ENCODE results near the gene CSGALNACT2. TPM values are rescaled to one million over a fixed set of nuclear protein-coding genes. Genes with fewer than 3 reads are reported as not detected.

Gene CSGALNACT2
- total RNA-seq, 1 experiment from 2014 or later = 3.6 TPM

DNA sequence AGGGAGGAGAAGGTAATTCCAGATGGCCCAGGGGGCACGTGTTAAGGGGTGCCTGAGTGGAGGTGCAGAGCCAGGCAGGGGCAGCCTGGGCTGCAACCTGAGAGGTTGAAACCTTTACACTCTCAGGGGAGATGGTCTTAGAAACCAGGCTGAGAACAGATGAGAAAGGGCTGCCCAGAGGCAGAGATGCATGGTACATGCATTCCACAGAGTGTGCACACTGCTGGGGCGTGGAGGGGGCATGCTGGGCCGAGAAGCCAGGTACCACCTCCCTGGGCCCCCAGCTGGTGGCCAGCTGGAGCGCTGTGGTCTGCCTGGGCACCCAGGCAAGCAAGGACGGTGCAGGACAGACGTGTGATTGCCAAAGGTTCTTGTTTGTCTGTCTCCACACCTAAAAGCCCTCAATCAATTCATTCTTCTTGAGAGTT is 14.1 kb upstream of the CSGALNACT2 start:
- Histone ChIP-seq H4K20me1 (ENCODE audit: low read length) (no peaks in the 10 kb centered on the region), H3K9me2 (replicated peaks; ENCODE audit: low read length) (no peaks in the 10 kb centered on the region), H3K4me3 (ENCODE audit: low read length) (no peak overlapping the region), H3K36me3 (ENCODE audit: low read depth, low read length) (no peaks in the 10 kb centered on the region), H3K9me3 (ENCODE audit: low read length) (no peaks in the 10 kb centered on the region), H3F3A (ENCODE audit: low read length, unreplicated experiment) (no peaks in the 10 kb centered on the region), H3K79me2 (ENCODE audit: low read length) (no peaks in the 10 kb centered on the region), H2AFZ (ENCODE audit: low read length) (no peak overlapping the region), H3K27me3 (ENCODE audit: low read length) (no peaks in the 10 kb centered on the region), H3K27ac (ENCODE audit: low read length) (no peak overlapping the region), H3K4me2 (ENCODE audit: low read length) (no peak overlapping the region), H3K4me1 (ENCODE audit: insufficient read depth, low read length) (peaks cover 6% of the 10 kb centered on the region), H3K9ac (ENCODE audit: low read length) (no peak overlapping the region)
- ATAC-seq (no peak), DNase-seq (no peak)
- ChIA-PET CTCF (no interaction called here), POLR2A (ENCODE audit: unreplicated experiment) (no interaction called here)
- intact Hi-C loops (cut with micrococcal nuclease) = no loop called here
- no TSS peak for BruUV-seq (replicated peaks)
- TF ChIP-seq EZH2 (IDR thresholded peaks at IDR 0.05; ENCODE audit: low read length, unreplicated experiment) (no peak), EZH2phosphoT487 (IDR thresholded peaks at IDR 0.05; ENCODE audit: borderline replicate concordance, low read length) (no peak)
- TF ChIP-seq, protein P1, sequence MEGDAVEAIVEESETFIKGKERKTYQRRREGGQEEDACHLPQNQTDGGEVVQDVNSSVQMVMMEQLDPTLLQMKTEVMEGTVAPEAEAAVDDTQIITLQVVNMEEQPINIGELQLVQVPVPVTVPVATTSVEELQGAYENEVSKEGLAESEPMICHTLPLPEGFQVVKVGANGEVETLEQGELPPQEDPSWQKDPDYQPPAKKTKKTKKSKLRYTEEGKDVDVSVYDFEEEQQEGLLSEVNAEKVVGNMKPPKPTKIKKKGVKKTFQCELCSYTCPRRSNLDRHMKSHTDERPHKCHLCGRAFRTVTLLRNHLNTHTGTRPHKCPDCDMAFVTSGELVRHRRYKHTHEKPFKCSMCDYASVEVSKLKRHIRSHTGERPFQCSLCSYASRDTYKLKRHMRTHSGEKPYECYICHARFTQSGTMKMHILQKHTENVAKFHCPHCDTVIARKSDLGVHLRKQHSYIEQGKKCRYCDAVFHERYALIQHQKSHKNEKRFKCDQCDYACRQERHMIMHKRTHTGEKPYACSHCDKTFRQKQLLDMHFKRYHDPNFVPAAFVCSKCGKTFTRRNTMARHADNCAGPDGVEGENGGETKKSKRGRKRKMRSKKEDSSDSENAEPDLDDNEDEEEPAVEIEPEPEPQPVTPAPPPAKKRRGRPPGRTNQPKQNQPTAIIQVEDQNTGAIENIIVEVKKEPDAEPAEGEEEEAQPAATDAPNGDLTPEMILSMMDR (conservative IDR thresholded peaks at IDR 0.05; ENCODE audit: low read depth, low read length) = no peak

DNA sequence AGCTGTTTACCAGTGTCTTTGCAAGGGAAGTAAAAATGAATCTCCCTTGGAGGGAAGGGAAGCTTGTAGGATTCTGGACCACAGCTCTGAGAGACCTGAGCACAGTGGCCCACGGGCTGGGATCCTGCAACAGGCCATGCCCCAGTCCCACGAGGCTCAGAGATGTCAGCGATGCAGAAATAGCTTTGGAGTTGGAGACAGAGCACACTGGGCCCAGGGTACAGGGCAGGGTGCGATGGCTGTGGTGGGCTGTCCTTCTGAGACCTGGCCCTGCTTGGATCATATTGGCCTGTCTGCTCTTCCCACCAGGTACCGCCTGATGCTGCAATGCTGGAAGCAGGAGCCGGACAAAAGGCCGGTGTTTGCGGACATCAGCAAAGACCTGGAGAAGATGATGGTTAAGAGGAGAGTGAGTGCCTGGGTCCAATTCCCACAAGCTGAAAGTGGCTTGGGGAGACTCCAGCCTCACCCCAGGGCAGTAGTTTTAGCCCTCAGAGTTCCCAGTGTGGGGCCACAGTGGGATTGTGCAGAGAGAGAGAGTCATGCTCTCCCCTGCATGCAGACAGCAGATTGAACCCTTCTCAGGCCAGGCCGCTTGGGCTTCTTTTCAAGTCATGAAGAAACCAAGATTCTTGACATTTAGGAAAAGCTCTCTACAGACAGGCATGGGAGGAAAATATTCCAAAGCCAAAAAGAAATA is 13.5 kb upstream of the CSGALNACT2 start:
- H3K79me2 ChIP-seq (ENCODE audit: low read length) = no peaks in the 10 kb centered on the region
- no peak overlapping the region for H2AFZ ChIP-seq (ENCODE audit: low read length)
- no peaks in the 10 kb centered on the region for H4K20me1 ChIP-seq (ENCODE audit: low read length)
- ATAC-seq = no peak
- H3F3A ChIP-seq (ENCODE audit: low read length, unreplicated experiment) = no peaks in the 10 kb centered on the region
- H3K4me2 ChIP-seq (ENCODE audit: low read length) = no peak overlapping the region
- H3K27ac ChIP-seq (ENCODE audit: low read length) = no peak overlapping the region
- CTCF ChIA-PET = no interaction called here
- H3K27me3 ChIP-seq (ENCODE audit: low read length) = no peaks in the 10 kb centered on the region
- no peaks in the 10 kb centered on the region for H3K36me3 ChIP-seq (ENCODE audit: low read depth, low read length)
- no peak overlapping the region for H3K9ac ChIP-seq (ENCODE audit: low read length)
- POLR2A ChIA-PET (ENCODE audit: unreplicated experiment) = no interaction called here
- intact Hi-C loops (cut with micrococcal nuclease) = no loop called here
- BruUV-seq (replicated peaks) = no TSS peak
- no peak for DNase-seq
- no peaks in the 10 kb centered on the region for H3K9me2 ChIP-seq (replicated peaks; ENCODE audit: low read length)
- H3K4me1 ChIP-seq (ENCODE audit: insufficient read depth, low read length) = peaks cover 12% of the 10 kb centered on the region
- H3K4me3 ChIP-seq (ENCODE audit: low read length) = no peak overlapping the region
- TF ChIP-seq, protein P1 (conservative IDR thresholded peaks at IDR 0.05; ENCODE audit: low read depth, low read length) = no peak
- no peak for TF ChIP-seq EZH2 (IDR thresholded peaks at IDR 0.05; ENCODE audit: low read length, unreplicated experiment)
- no peak for TF ChIP-seq EZH2phosphoT487 (IDR thresholded peaks at IDR 0.05; ENCODE audit: borderline replicate concordance, low read length)
- H3K9me3 ChIP-seq (ENCODE audit: low read length) = no peaks in the 10 kb centered on the region

- no peak for TF ChIP-seq EZH2phosphoT487 (IDR thresholded peaks at IDR 0.05; ENCODE audit: borderline replicate concordance, low read length)
- TF ChIP-seq, protein P1 (conservative IDR thresholded peaks at IDR 0.05; ENCODE audit: low read depth, low read length) = no peak
- TF ChIP-seq EZH2 (IDR thresholded peaks at IDR 0.05; ENCODE audit: low read length, unreplicated experiment) = no peak
- no peak overlapping the region for H3K27ac ChIP-seq (ENCODE audit: low read length)
- CTCF ChIA-PET = no interaction called here
- H3F3A ChIP-seq (ENCODE audit: low read length, unreplicated experiment) = no peaks in the 10 kb centered on the region
- peaks cover 16% of the 10 kb centered on the region for H3K4me1 ChIP-seq (ENCODE audit: insufficient read depth, low read length)
- intact Hi-C loops (cut with micrococcal nuclease) = no loop called here
- no peaks in the 10 kb centered on the region for H3K27me3 ChIP-seq (ENCODE audit: low read length)
- H4K20me1 ChIP-seq (ENCODE audit: low read length) = no peaks in the 10 kb centered on the region
- H3K4me2 ChIP-seq (ENCODE audit: low read length) = no peak overlapping the region
- no peak overlapping the region for H3K4me3 ChIP-seq (ENCODE audit: low read length)
- no peaks in the 10 kb centered on the region for H3K79me2 ChIP-seq (ENCODE audit: low read length)
- POLR2A ChIA-PET (ENCODE audit: unreplicated experiment) = no interaction called here
- H3K9me3 ChIP-seq (ENCODE audit: low read length) = no peaks in the 10 kb centered on the region
- ATAC-seq (no peak), DNase-seq (no peak)
- no peak overlapping the region for H3K9ac ChIP-seq (ENCODE audit: low read length)
- H3K9me2 ChIP-seq (replicated peaks; ENCODE audit: low read length) = no peaks in the 10 kb centered on the region
- H3K36me3 ChIP-seq (ENCODE audit: low read depth, low read length) = no peaks in the 10 kb centered on the region
- no TSS peak for BruUV-seq (replicated peaks)
- no peak overlapping the region for H2AFZ ChIP-seq (ENCODE audit: low read length)
Observed at GRCh38 chr10:43125274-43125845, 12.9 kb upstream of the CSGALNACT2 start.
